KOPT-K1 (cell line): ENCODE results near the gene GAK.
"Not testable (repeated sequence)": the region's sequence is repeated elsewhere in the genome, so short reads cannot be mapped to it uniquely, and the experiment has no call there.

Experiments used
- H3K27ac ChIP-seq: fragments of 200-600 bp; sonication (generic); 2 replicates; pipeline ENCODE4 v1.5.1; 2016; ENCODE audit warnings: antibody characterized with exemption, mild to moderate bottlenecking, low read depth, low read length; ENCODE audit not compliant: poor library complexity, severe bottlenecking
- H3K36me3 ChIP-seq: fragments of 200-600 bp; sonication (generic); 2 replicates; pipeline ENCODE4 v1.5.1; 2017; ENCODE audit warnings: antibody characterized with exemption, mild to moderate bottlenecking, low read length, moderate library complexity; ENCODE audit not compliant: insufficient read depth
- H3K9me3 ChIP-seq: fragments of 200-600 bp; sonication (generic); 2 replicates; pipeline ENCODE4 v1.5.1; 2017; ENCODE audit warnings: antibody characterized with exemption, low read length, mild to moderate bottlenecking; ENCODE audit not compliant: insufficient read depth, poor library complexity, severe bottlenecking

The GAK gene

GRCh38 chr4:929096-929765 is 2.9 kb downstream of the GAK start:
- Histone ChIP-seq H3K9me3 (no peaks in the 10 kb centered on the region), H3K36me3 (no peaks in the 10 kb centered on the region), H3K27ac (no peak overlapping the region)

GRCh38 chr4:927566-927965 is 4.5 kb downstream of the GAK start:
- H3K9me3 ChIP-seq, H3K27ac ChIP-seq, H3K36me3 ChIP-seq: not testable (repeated sequence)

- Histone ChIP-seq H3K9me3 (peaks cover 8% of the 10 kb centered on the region), H3K27ac (no peak overlapping the region), H3K36me3 (peaks cover 13% of the 10 kb centered on the region)
These were observed 5.6 kb downstream of the GAK start for GRCh38 chr4:926538-926937.

- peaks cover 14% of the 10 kb centered on the region for H3K9me3 ChIP-seq
- peaks cover 13% of the 10 kb centered on the region for H3K36me3 ChIP-seq
- H3K27ac ChIP-seq: no peak overlapping the region
These were observed 6.2 kb downstream of the GAK start for GRCh38 chr4:925771-926500.

GRCh38 chr4:925171-925570 is 6.9 kb downstream of the GAK start:
- H3K9me3 ChIP-seq: peaks cover 16% of the 10 kb centered on the region
- no peak overlapping the region for H3K27ac ChIP-seq
- peaks cover 13% of the 10 kb centered on the region for H3K36me3 ChIP-seq

GRCh38 chr4:924107-925096 is 7.7 kb downstream of the GAK start:
- H3K27ac ChIP-seq: no peak overlapping the region
- H3K9me3 ChIP-seq: peaks cover 21% of the 10 kb centered on the region
- peaks cover 17% of the 10 kb centered on the region for H3K36me3 ChIP-seq

GRCh38 chr4:921830-922331 is 10.2 kb downstream of the GAK start:
- peaks cover 41% of the 10 kb centered on the region for H3K9me3 ChIP-seq
- peaks cover 18% of the 10 kb centered on the region for H3K36me3 ChIP-seq
- no peak overlapping the region for H3K27ac ChIP-seq

- H3K27ac ChIP-seq: not testable (repeated sequence)
- H3K36me3 ChIP-seq: peaks cover 18% of the 10 kb centered on the region
- H3K9me3 ChIP-seq: peaks cover 41% of the 10 kb centered on the region
These were observed 13.0 kb downstream of the GAK start for GRCh38 chr4:919004-919680.

- peaks cover 41% of the 10 kb centered on the region for H3K9me3 ChIP-seq
- H3K27ac ChIP-seq: not testable (repeated sequence)
- peaks cover 18% of the 10 kb centered on the region for H3K36me3 ChIP-seq
These were observed 13.5 kb downstream of the GAK start for GRCh38 chr4:918591-918990.

GRCh38 chr4:917992-918391 is 14.1 kb downstream of the GAK start:
- no peak overlapping the region for H3K27ac ChIP-seq
- peaks cover 41% of the 10 kb centered on the region for H3K9me3 ChIP-seq
- peaks cover 21% of the 10 kb centered on the region for H3K36me3 ChIP-seq

- Histone ChIP-seq H3K27ac (no peak overlapping the region), H3K9me3 (peaks cover 41% of the 10 kb centered on the region), H3K36me3 (peaks cover 21% of the 10 kb centered on the region)
These were observed 14.7 kb downstream of the GAK start for GRCh38 chr4:917466-917865.

- Histone ChIP-seq H3K27ac (no peak overlapping the region), H3K9me3 (peaks cover 27% of the 10 kb centered on the region), H3K36me3 (peaks cover 33% of the 10 kb centered on the region)
These were observed 16.5 kb downstream of the GAK start for GRCh38 chr4:915595-915994.

- Histone ChIP-seq H3K27ac (no peak overlapping the region), H3K36me3 (peaks cover 38% of the 10 kb centered on the region), H3K9me3 (peaks cover 24% of the 10 kb centered on the region)
These were observed 17.1 kb downstream of the GAK start for GRCh38 chr4:915041-915474.

- Histone ChIP-seq H3K27ac (no peak overlapping the region), H3K9me3 (peaks cover 21% of the 10 kb centered on the region), H3K36me3 (peaks cover 40% of the 10 kb centered on the region)
These were observed 17.6 kb downstream of the GAK start for GRCh38 chr4:914531-914930.
